Suppressor macrophage (primary cell): Measurements from ENCODE around the gene IQGAP2.
"Not testable (repeated sequence)": the region's sequence is repeated elsewhere in the genome, so short reads cannot be mapped to it uniquely, and the experiment has no call there.

ENCODE experiments used
- DNase-seq, 4 experiments: peaks; one replicate each; pipeline ENCODE4 v3.0.0-alpha.2; 2020 to 2022
- total RNA-seq, 17 experiments: gene quantifications; one replicate each; lab custom pipeline; 2026; ENCODE audit warnings: mixed read lengths in 6 of 17, inconsistent platforms in 3 of 17; lab: John Stamatoyannopoulos, UW

The IQGAP2 gene, protein sequence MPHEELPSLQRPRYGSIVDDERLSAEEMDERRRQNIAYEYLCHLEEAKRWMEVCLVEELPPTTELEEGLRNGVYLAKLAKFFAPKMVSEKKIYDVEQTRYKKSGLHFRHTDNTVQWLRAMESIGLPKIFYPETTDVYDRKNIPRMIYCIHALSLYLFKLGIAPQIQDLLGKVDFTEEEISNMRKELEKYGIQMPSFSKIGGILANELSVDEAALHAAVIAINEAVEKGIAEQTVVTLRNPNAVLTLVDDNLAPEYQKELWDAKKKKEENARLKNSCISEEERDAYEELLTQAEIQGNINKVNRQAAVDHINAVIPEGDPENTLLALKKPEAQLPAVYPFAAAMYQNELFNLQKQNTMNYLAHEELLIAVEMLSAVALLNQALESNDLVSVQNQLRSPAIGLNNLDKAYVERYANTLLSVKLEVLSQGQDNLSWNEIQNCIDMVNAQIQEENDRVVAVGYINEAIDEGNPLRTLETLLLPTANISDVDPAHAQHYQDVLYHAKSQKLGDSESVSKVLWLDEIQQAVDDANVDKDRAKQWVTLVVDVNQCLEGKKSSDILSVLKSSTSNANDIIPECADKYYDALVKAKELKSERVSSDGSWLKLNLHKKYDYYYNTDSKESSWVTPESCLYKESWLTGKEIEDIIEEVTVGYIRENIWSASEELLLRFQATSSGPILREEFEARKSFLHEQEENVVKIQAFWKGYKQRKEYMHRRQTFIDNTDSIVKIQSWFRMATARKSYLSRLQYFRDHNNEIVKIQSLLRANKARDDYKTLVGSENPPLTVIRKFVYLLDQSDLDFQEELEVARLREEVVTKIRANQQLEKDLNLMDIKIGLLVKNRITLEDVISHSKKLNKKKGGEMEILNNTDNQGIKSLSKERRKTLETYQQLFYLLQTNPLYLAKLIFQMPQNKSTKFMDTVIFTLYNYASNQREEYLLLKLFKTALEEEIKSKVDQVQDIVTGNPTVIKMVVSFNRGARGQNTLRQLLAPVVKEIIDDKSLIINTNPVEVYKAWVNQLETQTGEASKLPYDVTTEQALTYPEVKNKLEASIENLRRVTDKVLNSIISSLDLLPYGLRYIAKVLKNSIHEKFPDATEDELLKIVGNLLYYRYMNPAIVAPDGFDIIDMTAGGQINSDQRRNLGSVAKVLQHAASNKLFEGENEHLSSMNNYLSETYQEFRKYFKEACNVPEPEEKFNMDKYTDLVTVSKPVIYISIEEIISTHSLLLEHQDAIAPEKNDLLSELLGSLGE (N-terminal part only)
- total RNA-seq: 180 to 466 (median 339) reads per million in 17 experiments

DNA sequence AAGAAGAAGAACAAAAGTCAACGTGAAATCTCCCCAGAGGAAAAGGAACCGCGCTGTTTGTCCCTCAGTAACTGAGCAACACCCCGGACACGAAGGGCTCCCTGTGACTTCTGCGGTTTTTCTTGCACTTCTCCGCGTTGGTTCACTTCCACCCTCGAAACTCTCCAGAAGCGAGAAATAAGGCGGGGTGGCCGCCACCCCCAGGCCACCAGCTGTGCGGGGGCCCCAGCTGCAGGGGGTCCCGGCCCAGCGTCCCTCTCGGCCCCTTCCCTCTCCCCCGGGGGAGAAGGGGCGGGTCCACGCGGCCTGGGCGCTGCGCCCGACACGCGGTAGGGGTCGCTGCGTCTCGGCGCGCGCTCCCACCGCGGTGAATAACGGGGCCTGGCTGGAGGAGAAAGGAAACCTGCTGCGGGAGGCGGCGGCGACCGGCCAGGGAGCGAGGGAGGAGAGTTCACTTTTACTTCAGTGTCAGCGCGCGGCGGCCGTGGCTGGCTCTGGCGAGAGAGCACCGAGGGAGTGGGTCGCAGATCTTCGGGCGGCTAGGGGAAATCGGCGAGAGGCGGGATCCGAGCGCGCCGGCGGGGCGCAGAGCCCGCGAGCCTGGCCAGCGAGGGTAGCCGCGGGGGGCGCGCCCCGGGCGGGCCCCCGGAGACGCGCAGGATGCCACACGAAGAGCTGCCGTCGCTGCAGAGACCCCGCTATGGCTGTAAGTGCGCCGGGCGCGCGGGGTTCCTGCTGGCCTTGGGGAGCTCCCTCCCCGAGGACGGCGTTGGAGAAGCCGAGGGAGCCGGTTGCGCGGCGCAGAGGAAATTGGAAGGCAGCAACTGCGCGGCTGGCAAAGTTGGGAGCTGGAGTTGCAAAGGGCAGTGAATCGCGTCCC is at the start of gene IQGAP2:
Gene IQGAP2, plus strand, starts transcription at position 400 of the 880 bp plus-strand sequence. Its CDS starts 261 bp downstream, at position 661.
- DNase-seq: peak; percentile 91 to 97 (median 96)

DNA sequence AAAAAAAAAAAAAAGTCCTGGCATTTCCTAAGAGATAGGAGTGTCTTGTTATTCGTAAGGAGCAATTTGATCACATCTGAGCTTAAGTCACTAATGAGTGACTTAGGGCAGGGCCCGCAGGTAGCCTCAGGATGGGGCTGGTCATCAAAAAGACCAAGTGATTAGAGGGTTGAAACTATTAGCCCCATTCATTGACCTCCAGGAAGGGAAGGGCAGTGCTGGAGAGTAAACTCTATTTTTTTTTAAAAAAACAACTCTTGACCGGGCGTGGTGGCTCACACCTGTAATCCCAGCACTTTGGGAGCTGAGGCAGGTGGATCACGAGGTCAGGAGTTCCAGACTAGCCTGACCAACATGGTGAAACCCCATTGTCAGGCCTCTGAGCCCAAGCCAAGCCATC is 46.2 kb upstream of the IQGAP2 start:
- DNase-seq: no peak

DNA sequence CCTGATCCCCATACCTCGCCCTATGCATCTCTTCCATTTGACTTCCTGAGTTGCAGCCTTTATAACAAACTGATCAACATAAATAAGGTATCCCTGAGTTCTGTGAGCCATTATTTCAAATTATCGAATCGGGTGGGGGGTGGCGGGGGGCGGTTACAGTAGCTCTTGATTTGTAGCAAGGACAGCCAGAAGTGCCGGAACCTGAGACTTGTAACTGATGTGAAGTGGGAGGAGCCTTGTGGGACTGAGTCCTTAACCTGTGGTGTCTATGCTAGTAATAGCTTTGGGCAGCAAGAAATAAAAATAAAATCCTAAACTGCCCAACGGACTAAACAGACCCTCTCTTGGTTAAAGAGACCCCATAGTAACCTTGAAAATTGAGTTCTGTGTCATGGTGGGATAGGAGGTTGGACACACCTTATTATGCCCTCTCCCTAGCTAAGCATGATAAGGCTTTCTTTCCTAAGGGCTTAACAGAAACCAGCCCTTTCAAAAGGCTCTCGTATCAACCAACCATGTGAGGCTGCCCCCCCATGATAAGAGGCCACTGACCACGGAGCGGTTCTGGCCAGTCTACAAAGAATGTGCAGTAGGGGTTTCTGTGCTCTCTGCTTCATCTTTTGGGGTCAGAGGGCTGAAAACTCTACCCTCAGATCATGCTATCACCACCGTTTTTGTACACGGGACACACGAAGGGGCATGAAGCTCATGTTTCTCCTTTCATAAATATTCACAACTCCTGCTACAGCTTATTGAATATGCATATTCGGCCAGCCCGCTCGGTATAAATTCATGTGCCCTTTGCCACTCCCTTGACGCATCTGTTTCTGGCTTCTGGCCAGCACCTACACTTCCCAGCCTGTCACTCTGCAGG is 39.5 kb upstream of the IQGAP2 start:
- DNase-seq: peak; percentile 30 to 65 (median 62)

DNA sequence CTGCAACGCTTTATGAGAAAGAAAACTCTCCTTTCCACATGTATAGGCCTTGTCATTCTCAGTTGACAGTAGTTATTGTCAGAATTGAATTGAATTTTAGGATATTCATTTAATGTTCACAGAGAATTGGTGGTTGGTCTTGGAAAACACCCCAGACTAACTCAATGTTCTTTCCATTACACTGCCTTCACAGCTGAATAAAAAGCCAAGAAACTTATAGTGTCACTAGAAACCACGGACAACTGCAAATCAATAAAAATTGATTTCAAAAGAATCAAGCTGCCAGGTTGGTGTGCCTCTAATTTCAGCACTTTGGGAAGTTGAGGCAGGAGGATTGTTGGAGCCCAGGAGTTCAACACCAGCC is 38.9 kb upstream of the IQGAP2 start:
- DNase-seq: no peak

DNA sequence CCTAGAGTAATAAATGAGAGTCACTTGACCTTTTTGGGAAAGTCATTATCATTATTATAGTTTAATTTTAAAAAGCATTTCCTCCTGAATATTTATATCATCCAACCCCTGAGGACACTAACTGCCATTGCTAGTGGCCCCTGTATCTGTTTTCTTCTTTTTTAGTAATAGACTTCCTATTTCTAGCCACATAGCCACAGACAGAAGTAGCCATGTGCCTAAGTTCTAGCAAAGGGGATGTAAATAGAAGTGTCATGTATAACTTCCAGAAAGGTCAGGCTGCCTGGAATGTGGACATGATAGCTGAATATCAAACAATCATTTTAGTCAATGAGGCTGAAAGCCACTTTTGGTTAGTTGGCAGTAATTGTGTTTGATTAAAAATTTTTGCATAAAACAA is 37.5 kb upstream of the IQGAP2 start:
- peak; percentile 27 to 73 (median 50) for DNase-seq

DNA sequence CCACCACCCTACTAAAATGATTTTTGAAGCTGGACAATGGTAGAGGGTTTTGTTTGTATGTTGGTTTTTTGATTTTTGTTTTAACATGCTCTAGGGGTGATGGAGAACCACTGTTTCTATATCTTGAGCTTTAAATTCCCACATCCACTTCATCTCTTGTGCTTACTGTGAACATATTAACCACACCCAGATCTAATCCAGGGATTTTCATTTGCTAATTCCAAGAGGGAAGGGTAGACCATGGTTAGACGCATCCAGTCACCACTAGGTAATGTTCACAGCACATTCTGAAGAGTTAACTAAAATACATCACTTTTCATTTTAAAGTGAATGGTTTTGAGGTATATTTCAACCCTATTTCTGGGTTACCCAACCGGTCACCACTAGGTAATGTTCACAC is 36.5 kb upstream of the IQGAP2 start:
- DNase-seq: no peak

DNA sequence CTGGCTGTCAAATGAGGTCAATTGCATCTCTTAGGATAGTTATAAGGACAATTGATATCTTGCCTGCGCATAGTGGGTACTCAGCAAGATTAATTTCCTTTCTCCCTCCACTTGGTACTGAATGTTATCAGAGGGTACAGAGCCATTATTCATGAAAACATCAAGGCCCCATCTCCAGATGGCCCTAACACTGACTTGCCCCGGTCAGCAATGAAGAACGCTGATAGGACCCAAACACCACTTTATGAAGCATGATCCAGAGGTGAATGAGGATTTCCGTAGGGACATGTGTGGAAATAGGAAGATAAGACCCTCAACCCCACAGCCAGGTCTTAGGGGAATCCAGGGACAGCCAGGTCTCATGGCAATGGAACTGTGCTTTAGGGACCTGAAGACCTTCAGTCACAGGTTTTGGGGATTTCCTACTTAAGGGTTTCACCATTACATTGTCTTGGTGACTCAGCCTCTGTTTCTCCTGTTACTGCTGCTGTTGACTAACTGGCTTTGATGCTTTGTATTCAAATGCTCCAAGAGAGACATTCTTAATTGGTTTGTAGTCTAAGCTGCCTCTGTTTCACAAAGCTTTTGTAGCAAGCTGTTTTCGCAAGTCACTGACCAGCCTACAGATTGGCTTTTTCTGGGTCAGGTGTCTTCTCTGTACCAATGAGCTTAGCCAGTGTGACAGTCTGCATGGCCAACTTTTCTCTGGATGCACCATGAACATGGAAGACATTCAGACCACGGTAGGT is 35.3 kb upstream of the IQGAP2 start:
- DNase-seq: peak; percentile 40 to 74 (median 56)

DNA sequence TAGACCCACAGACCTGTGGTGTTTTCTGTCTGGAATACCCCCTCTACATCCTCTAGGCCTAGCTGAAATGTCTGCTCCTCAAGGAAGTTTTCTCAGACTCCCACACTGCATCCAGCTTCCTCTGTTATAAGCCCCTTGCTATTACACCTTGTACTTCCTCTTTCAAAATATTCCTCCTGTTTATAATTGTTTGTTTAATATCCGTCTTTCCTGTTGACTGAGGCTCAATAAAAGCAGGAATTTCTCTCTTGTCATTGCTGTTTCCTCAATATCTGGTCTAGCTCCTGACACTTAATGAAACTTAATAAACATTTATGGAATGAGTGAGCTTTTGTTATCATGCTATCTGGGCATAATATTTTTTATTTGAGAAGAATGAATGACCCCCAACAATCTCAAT is 34.1 kb upstream of the IQGAP2 start:
- DNase-seq: peak in 1 of 4 experiments; percentile 17

DNA sequence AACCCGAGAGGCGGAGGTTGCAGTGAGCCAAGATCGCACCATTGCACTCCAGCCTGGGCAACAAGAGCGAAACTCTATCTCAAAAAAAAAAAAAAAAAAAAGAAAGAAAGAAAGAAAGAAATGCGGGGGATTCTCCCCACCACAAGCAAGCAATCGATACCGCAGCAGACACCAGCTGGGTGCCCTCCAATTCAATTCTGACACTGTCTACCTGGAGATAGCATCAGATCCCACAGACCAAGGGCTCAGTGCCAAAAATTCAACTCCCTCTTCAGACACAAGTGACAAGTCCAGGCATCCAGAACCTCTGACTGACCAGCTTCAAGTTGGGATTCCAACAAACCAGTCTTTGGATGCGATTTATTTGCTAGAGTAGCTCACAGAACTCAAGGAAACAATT is 33.4 kb upstream of the IQGAP2 start:
- DNase-seq: not testable (repeated sequence)

DNA sequence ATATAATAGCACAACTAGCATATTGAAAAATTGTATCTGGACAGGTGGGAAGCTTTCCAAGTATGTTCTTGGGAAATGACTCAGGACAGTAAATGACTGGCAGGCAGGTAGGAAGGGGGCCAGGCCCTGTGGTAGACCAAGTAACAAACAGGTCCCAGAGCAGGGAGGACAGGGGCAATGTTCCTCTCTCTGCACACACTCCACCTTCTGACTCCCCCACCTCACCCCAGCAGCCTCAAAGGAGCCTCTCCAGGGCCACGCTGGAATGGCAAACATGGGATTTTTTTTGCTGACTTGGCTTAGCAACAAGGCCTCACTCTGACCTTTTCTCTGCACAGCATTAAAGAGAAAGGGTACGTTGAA is 31.1 kb upstream of the IQGAP2 start:
- no peak for DNase-seq

DNA sequence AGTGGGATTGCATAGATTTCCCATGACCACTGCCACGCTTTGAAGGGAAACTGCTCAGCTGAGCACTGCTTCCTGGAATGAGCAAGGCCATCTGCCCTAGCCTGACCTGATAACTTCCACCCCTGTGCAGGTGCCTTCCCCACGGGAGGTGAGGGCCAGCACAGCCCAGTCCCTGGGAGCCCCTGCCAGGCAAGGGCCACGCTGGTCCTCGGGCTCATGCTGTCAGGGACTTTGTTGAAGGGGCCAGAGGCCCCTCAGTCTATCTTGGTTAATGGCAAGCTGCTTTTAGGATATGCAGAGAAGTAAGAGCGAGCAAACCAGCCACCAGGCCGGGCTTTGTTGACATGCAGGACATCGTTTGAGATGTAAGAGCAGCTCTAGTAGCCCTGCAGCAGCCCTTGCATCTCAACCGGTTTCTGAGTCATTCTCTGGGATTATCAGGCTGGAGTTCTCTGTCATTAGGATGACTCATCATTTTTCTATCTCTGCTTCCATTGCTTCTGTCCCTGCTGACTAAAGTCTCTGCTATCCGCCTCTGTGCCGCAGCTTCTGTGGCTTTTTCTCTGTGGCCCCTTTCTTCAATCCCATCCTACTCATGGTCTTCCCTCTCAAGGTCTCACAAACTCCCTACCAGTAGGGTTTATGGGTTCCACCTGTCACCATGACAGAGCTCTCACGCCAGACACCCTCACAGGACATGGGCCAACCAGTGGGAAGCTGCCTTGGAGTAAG is 30.6 kb upstream of the IQGAP2 start:
- peak; percentile 42 to 67 (median 66) for DNase-seq

DNA sequence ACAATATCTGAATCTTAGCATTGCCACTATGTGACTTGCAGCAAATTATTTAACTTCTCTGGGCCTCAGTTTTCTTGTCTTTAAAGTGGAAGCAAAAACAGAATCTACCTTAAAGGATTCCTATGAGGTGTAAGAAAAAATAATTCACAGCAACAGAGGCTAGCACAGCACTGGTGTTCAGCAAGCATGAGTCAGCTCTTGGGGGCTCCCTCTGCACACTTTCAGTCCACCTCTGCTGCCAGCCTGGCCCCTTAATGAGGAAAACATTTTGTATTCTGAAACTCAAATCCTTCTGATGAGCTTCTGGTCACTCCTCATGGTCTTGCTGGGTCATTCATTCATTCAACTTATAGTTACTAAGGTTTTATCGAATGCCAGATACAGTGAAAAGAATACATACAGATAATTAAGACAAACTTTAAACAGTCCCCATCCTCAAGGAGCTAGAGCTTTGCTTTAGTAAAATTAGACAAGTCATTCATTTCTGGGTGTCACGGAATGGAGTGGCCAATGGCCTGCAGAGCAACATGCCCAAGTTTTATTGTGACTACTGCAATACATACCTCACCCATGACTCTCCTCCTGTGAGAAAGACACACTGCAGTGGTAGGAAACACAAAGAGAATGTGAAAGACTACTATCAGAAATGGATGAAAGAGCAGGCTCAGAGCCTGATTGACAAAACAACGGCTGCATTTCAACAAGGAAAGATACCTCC is 26.8 kb upstream of the IQGAP2 start:
- DNase-seq: no peak

DNA sequence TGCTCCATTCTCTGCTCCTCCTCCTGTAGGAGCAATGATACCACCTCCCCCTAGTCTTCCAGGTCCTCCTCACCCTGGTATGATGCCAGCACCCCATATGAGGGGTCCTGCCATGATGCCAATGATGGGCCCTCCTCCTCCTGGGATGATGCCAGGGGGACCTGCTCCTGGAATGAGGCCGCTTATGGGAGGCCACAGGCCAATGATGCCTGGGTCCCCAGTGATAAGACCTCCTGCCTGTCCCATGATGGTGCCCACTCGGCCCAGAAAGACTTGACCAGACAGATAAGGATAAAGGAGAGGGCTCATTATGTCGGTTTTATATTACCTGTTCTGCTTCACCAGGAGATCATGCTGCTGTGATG is 26.2 kb upstream of the IQGAP2 start:
- no peak for DNase-seq

DNA sequence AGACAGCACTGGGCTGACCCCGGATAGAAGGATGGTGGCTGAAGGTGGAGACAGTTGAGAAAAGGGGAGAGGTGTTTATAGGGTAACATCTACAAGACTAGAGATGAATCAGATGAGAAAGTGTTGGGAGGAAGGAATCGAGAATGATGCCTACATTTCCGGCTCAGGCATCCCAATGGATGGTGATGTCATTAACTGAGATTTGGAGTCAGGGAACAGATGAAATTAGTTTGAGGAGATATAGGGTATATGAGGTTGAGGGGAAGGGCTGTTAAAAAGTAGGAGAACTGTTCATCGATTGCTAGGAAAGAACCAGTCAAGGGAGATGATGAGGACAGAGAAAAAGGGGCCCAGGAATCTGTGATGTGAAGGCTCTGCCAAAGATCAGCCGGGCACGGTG is 24.7 kb upstream of the IQGAP2 start:
- DNase-seq: no peak

DNA sequence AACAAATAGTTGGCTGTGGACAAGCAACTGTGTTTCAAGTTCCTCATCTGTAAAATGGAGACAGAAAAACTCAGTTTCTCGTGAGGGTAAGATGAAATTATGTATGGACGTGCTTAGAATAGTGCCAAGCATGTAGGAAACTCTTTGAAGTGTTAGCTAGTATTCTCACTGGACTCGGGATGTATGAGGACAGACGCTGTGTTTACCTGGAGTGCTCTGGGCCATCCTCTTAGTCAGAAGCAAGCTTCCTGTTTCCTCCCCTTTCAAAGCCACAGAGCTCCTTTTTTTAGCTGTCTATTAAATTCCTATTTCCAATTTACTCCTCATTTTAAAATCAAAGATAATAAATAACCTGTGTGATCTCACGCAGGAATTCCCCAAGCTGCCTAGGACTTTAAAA is 23.8 kb upstream of the IQGAP2 start:
- DNase-seq: peak in 2 of 4 experiments; percentile 21

DNA sequence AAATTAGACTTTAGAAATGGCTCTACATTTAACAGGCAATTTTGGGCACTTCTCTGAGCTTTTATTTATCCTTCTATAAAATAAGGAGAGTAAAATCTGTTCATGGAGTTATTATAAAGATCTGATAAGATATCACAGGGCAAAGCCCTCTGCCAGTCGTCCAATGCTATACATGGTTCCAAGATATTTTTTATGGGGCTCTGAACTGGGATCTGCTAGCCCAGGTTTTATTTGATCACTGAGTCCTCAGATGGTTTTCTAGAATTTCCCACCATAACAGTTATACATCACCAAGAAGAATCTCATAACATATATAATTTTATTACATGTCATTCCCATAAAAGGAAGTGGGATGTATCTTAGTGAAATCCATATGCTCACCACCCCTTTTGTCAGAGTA is 23.2 kb upstream of the IQGAP2 start:
- no peak for DNase-seq

DNA sequence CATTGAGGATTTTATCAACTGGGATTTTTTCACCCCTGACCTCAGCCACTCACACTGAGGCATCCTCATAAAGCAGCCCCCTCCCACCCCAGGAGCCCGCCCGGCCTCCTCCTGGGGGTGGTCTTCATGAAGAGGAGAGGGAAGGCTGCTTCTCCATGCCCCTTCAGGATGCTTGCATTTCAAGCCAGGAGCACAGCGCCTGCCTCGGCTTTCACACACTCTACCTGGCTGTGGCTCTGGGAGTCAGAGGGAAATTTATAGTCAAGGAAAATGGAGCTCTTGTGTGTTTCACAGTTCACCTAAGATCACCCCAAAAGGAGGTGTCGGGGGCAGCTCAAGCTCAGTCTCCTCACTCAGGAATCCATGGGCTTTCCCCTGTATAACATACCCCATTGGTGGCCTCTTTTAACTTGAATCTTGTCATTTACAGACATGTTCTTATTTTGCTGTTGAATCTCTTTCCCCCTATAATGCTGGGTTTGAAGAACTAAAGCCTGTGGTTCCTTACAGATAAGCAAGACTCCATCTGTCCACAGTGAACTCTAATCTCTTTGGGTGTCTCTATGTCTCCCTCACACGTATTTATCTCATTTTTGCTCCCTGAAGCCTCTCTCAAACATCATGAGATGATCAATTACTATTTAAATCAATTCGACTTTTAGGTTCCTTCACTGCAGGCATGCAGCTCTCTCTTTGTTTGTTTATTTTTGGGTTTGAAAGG is 22.6 kb upstream of the IQGAP2 start:
- no peak for DNase-seq
